Epithelial cell of proximal tubule (primary cell): Measurements from ENCODE around the gene SMARCB1. TPM values are rescaled to one million over a fixed set of nuclear protein-coding genes. Genes with fewer than 3 reads are reported as not detected.

ENCODE experiments used
- DNase-seq: peaks from one replicate; pipeline ENCODE4 v3.0.0-alpha.2; 2011; ENCODE audit warnings: low read depth
- H3K4me3 ChIP-seq: 2 replicates; pipeline ENCODE4 v1.5.1; 2011; ENCODE audit warnings: low read depth, mild to moderate bottlenecking, low read length
- total RNA-seq: library from RNA; depleted of rRNA; stranded (reverse); fragments of >200 nt; gene quantifications from 2 replicates; pipeline ENCODE4 v1.2.3, GENCODE V29; 2015
- TF ChIP-seq, protein P1 (sequence below): conservative IDR thresholded peaks from 2 replicates; pipeline ENCODE4 v1.5.1; 2012; ENCODE audit warnings: low read depth, mild to moderate bottlenecking, low read length

Gene SMARCB1
- total RNA-seq, 1 donor from 2014 or later = 173 TPM

DNA sequence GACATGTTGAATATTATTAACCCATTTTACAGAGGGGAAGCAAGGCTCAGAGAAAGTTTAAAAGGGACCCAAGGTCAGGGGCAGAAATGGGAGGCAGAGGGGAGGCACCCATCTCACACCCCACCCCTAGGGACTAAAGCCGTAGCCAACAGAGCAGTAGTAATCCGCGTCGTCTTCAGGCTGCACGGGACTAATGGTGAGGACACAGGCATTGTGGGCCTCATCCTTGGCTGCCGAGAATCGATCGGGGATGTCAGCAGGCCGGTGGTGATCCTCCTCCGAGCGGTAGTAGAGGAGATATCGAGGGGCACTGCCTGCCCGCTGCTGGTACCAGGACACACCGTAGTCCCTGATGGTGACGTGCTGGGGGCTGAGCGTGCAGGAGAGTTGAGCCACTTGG lies 34.0 kb upstream of the SMARCB1 start:
- no peak for DNase-seq
- H3K4me3 ChIP-seq = no peak overlapping the region
- TF ChIP-seq, protein P1, sequence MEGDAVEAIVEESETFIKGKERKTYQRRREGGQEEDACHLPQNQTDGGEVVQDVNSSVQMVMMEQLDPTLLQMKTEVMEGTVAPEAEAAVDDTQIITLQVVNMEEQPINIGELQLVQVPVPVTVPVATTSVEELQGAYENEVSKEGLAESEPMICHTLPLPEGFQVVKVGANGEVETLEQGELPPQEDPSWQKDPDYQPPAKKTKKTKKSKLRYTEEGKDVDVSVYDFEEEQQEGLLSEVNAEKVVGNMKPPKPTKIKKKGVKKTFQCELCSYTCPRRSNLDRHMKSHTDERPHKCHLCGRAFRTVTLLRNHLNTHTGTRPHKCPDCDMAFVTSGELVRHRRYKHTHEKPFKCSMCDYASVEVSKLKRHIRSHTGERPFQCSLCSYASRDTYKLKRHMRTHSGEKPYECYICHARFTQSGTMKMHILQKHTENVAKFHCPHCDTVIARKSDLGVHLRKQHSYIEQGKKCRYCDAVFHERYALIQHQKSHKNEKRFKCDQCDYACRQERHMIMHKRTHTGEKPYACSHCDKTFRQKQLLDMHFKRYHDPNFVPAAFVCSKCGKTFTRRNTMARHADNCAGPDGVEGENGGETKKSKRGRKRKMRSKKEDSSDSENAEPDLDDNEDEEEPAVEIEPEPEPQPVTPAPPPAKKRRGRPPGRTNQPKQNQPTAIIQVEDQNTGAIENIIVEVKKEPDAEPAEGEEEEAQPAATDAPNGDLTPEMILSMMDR = no peak

DNA sequence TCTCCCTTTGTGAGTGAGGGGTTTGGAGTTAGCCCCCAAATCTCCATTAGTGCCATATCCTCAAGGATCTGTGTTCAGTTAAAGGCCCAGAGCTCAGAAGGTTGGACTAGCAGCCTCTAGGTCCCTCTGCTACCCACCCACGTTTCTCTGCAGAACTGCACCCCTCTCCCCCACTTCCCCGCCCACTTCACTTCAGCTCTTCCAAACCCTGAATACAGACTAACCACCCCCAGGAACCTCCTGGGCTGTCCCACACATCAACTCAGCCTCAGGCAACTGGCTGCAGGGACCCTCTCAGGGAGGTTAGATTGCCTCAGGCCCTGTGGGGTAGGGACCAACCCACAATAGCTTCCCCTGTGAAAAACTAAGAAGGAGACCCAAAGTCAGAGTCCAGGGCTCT lies 33.4 kb upstream of the SMARCB1 start:
- no peak overlapping the region for H3K4me3 ChIP-seq
- TF ChIP-seq, protein P1 = no peak
- DNase-seq = no peak

DNA sequence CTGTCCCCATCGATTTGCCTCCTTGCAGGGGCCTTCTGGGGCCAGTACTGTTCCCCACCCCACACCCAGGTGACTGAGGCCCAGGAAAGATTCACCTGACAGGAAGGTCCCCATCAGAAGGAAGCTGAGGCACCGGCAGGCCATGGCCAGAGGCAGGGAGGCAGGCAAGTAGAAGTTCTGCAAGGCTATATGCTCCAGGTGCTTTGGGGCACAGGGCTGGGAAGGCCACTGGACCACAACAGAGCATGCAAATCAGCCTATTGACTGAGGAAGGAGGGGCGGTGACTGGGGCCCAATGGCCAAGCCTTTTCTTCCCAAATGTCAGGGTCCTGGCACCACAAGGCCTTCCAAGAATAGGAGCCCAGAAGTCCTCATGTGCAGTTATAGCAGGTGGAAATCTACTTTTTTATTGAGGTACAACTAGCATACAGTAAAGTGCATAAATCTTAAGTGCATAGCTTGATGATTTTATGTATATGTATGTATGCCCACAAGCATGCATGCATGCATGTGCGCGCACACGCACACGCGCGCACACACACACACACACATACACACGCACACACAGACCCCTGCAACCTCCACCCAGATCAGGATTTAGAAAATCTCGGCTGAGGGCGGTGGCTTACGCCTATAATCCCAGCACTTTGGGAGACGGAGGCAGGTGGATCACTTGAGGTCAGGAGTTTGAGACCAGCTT lies 32.4 kb upstream of the SMARCB1 start, which contains the start of gene VPREB3:
Gene VPREB3, minus strand, starts transcription at position 206 of the 700 bp plus-strand sequence. Its CDS starts 62 bp downstream, at position 144.
- no peak for DNase-seq
- TF ChIP-seq, protein P1 = no peak
- H3K4me3 ChIP-seq = no peak within 1 kb of the TSS

DNA sequence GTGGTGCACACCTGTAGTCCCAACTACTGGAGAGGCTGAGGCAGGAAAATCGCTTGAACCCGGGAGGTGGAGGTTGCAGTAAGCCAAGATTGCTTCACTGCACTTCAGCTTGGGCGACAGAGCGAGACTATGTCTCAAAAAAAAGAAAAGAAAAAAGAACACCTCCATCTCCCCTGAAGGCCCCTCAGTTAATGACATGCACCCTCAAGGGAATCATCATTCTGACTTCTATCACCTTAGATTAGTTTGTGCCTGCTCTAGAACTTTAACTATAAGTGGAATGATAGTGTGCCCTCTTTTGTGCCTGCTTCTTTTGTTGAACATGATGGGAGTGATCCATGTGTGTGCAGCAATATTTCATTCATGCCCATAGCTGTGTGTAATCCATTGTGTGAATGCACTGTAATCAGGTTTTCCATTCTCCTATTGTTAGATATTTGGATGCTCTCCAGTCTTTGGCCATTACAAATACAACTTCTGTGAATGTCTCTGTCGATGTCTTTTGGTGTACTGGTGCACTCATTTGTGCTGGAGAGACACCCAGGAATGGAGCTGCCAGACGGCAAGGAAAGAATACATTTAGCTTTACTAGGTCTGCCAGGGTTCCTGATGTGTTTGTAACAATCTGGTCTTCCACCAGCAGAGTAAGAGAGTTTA lies 31.7 kb upstream of the SMARCB1 start:
- no peak for DNase-seq

DNA sequence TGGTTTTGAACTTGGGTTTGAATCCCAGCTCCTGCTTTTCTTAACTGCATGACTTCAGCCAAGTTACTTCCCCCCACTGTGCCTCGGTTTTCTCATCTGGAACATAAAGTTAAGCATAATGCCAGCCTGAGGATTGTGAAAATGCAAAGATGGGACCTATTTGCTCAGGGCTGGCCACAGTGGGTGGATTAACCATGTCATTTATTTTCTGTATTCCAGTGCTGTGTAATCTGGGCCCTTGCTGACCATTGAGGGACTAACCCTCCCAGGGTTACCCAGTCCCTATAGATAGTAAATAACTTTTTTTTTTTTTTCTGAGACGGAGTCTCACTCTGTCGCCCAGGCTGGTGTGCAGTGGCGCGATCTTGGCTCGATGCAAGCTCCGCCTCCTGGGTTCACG lies 31.1 kb upstream of the SMARCB1 start:
- DNase-seq = no peak
- no peak overlapping the region for H3K4me3 ChIP-seq
- TF ChIP-seq, protein P1 = no peak

More for the DNA sequence above, 31.7 kb upstream of the SMARCB1 start:
- TF ChIP-seq, protein P1 = no peak
- no peak overlapping the region for H3K4me3 ChIP-seq

DNA sequence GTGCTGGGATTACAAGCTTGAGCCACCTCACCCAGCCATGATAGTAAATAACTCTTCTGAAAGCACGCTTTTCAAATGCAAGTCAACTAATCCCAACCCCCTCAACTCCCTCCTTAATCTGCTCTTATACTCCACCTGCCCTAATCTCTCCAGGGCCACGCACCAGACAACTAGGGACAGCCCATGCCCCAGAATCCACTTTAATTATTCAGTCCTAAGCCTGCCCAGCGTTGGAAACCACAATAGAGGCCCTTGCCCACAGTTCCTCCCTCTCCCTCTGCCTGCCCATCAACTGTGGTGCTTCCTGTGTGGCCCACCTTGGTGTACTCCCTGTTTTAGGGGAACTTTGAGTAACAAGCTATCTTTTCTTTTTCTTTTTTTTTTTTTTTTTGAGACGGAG lies 29.9 kb upstream of the SMARCB1 start:
- no peak for DNase-seq
- TF ChIP-seq, protein P1 = no peak
- H3K4me3 ChIP-seq = no peak overlapping the region

DNA sequence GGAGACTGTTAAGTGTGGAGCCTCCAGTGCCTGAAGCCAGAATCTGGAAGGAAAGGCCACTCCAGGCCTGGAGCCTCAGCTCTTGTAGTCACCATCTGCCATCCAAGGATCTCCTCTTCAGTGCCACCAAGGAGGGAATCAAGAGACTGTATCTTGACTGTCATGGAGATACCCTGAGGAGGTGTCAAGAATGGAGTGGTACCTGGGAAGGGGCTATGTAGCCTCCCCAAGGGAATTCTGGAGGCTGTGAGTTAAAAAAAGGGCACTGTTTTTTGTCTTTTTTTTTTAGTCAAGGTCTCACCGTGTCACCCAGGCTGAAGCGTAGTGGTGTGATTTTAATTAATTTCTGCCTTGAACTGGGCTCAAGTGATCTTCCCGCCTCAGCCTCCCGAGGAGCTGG lies 27.2 kb upstream of the SMARCB1 start:
- no peak overlapping the region for H3K4me3 ChIP-seq
- TF ChIP-seq, protein P1 = no peak
- no peak for DNase-seq
